Middle frontal gyrus (tissue), 1 donor: ENCODE results near the gene RBM44.
"Not testable (repeated sequence)": the region's sequence is repeated elsewhere in the genome, so short reads cannot be mapped to it uniquely, and the experiment has no call there.

Experiments
- DNase-seq: peaks from one replicate; pipeline ENCODE4 v3.0.0-alpha.2; 2015; ENCODE audit warnings: low spot score; ENCODE audit errors: extremely low spot score

RBM44 gene

DNA sequence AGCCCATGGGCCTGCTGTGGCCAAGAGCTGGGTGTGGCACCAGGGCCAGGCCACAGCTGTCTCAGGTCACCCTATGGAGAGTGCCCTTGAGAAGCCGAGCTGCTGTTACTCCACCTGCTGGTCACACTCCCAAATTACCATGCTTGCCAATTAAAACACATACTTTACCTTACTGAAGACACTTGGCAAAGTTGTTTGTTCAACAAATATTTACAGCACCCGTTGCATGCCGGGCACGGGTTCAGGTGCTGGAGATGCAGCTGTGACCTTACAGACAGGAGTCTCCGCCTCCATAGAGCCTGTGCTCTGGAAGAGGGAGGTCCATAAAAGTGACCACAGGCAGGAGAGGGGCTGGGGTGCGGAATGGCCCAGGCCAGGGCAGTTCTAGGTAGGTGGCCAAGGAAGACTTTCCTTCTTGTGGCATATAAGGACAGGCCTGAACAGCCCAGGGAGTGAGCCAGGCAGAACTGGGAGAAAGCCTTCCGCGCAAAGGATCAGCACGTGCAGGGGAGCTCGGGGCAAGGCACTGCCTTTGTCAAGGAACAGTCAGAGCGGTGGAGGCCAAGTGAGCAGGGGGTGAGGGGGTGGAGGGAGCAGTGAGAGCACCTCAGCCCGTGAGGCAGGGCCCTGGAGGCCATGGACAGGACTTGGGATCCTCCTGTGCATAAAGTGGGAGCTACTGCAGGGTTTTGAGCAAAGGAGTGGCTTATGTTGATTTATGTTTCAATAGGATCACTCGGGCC is 23.6 kb upstream of the RBM44 start:
- no peak for DNase-seq

DNA sequence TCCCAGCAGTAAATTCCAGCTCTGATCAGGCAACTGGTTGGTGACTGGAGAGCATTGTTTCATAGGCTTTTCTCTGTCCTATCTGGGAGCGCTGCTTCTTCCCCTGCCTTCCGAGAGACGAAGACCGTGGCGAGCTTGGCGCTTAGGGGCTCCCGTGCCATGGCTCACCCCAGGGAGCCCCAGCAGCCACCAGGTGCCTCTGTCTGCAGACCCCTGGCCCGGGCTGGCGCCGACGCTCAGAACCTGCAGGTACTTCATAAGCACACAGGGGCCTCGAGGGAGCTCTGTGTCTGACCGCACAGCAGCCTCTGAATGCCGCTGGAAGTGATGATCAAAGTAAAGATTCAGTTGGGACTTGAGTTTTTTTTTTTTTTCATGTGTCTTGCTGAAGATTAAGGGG is 19.1 kb upstream of the RBM44 start:
- DNase-seq = no peak

DNA sequence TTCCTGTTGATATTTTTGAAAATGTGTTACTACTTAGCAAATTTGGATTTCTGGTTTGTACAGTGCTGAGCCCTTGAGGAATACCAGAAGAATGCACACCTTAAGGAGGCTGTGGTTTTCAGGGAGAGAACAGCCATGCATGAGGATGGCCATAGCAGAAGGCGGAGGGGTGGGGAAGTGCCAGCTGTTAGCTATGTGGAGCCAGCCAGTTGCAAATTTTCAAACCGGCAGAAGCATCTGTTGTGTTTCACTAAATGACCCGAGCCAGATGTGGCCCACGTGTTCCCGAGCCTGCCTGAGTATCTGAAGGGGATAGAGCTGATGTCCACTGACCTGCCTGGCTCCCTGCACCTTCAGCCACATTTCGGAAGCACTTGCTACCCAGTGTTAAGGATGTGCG is 16.4 kb upstream of the RBM44 start:
- DNase-seq = no peak

DNA sequence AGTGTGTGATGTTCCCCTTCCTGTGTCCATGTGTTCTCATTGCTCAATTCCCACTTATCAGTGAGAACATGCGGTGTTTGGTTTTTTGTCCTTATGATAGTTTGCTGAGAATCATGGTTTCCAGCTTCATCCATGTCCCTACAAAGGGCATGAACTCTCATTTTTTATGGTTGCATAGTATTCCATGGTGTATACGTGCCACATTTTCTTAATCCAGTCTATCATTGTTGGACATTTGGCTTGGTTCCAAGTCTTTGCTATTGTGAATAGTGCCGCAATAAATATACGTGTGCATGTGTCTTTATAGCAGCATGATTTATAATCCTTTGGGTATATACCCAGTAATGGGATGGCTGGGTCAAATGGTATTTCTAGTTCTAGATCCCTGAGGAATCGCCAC is 14.9 kb upstream of the RBM44 start:
- DNase-seq = not testable (repeated sequence)

DNA sequence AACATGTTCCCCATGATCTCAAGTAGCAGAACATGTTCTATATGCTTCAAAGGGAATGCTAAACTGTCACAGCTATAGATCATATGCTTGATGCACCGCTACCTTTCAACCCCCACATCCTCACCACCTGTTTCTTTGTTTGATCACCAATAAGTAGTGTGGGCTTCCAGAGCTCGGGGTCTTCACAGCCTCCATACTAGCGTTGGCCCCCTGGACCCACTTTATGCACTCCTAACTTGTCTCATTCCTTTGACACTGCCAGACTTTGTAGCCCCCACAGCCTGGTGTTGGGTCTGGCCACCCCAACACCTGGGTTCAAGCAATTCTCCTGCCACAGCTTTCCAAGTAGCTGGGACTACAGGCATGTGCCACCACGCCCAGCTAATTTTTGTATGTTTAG is 11.6 kb upstream of the RBM44 start:
- no peak for DNase-seq

DNA sequence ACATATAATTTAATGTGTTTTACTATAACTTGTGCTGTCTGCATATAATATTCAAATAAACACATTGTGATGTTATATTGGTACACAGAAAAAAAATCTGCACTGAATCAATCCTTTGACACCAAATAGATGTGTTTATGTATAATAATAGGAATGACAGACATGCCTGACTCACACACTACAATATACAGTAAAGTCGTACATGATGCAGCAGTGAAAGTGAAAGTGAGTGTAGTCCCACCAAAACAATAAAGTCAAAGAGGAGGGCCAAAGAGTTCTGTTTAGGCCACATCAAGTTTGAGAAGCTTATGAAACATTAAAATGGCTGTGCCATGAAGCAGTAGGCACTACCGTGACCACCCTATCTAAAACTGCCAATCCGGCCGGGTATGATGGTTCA is 8.2 kb upstream of the RBM44 start:
- DNase-seq = no peak

DNA sequence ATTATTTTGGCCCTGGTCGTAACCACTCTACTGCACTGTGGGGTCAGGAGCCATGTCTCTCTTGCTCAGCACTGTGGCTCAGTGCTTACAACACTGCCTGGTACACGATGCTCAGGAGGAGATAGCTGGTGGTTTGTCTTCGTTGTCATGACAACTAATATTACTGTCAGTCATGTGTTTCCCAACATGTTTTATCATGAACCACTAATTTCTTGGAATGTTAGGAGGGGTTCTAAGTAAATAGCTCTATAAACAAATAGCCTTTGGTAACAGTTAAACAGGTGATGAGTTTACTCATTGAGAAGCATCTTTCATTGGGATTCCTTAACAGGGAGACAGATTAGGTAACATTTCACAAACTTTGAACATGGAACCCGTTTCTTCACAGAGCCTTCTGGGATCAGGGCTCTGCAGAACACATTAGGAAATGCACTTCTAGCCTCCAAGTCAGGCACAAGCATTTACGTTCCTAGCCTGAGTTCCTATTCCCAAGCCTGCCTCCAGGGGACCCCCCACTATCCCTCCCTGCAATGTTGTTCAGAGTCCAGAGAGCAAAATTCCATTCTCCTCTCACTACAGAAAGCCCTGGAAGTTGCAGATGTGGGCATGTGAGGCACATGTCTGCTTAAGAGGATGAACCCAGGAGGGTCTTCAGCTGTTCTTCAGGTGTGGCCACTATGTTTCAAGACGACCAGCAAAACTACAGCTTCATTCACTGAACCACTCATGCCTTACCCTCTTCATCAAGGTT is 6.4 kb upstream of the RBM44 start:
- no peak for DNase-seq

DNA sequence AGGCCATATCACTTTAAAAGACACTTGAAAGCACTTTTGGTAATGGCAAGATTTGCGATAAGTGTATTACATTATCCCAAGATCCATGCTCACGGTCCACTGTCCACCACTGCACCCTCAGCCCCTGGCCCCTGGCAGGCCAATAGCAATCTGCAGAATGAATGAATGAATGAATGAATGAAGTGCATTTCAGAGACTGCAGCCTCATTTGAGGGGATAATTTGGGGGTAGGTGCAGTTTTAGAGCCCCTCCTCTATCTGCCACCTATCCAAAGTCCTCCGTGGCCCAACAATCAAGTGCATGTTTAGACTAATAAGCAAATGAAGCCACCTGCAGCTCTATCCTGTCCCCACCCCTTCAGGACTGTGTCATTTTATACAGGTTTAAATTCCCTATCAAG is 1.3 kb upstream of the RBM44 start:
- DNase-seq = no peak

DNA sequence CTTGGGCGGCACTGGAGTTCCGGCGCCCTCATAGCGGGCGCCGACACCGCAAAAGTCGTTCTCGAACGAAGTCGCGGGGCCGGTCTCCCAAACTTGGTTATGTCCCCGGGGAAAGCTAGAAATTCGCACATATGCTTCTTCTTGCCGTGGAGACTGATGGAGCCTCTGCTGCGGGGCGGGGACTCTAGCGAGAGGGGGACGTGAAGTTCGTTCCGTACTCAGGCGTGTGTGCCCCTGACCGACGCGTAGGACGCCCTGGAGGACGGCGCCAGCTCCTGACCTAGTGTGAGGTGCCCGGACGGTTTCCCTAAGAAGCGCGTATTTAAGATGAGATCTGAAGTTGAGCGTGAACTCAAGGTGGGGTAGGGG is 465 bp downstream of the RBM44 start:
- DNase-seq = no peak

DNA sequence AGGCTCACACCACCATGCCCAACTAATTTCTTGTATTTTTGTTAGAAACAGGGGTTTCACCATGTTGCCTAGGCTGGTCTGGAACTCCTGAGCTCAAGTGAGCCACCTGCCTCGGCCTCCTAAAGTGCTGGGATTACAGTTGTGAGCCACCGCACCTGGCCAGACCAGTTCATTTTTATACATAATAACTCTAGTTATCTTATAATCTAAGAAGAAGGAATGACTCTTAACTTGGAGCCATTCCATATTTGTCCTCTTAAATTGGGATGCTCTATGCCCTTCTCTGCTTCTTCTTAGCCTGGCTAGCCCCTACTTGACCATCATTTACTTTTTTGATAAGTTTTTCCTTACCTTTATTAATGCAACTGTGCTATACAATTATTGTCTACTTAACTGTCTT is 2.9 kb downstream of the RBM44 start:
- DNase-seq = no peak

DNA sequence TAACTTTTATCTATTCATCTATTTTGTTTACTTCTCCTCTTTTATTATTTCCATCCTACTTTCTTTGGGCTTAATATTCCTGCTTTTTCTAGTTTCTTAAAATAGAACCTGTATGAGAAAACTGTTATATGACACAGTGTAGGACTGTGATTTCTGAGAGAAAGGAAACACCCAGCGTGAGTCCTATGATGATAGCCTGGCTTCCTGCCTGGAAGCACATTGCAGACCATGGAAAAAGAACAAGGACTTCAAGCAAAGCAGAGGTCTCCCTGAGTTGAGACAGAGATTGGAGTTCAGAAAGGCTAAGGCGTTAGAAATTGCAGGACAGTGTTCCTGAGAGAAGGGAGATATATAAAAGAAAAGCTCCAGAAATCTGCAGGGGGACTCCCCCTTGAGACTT is 7.8 kb downstream of the RBM44 start:
- no peak for DNase-seq

DNA sequence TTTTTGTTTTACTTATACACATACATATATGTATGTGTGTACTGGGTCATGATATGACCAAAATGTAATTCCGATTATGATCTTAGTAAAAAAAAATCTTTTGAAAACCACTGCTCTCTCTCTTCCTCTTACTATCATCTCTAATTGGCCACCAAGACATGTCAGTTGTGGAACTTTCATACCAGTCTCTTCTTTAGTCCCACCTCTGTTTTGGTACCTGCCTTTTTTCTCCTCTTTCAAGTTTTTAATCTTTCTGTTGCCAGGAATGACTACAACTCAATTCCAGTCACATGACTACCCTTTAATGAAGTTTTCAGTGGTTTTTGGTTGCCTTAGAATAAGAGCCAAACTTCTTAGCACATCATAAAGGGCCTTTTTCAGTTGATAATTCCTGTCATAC is 17.1 kb downstream of the RBM44 start:
- DNase-seq = no peak

DNA sequence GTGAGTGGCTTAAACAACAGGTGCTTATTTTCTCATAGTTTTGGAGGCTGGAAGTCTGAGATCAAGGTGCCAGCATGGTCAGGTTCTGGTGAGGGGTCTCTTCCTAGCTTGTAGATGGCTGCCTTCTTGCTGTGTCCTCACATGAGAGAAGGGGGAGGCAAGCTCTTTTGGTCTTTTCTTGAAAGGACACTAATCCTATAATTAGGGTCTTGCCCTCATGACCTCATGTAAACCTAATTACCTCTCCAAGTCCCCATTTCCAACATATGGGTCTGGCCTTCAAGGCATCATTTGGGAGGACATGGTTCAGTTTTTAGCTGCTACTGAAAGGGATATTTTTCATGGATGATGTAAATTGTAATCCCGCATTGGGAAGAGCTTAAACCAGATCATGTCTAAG is 18.0 kb downstream of the RBM44 start:
- DNase-seq = no peak

DNA sequence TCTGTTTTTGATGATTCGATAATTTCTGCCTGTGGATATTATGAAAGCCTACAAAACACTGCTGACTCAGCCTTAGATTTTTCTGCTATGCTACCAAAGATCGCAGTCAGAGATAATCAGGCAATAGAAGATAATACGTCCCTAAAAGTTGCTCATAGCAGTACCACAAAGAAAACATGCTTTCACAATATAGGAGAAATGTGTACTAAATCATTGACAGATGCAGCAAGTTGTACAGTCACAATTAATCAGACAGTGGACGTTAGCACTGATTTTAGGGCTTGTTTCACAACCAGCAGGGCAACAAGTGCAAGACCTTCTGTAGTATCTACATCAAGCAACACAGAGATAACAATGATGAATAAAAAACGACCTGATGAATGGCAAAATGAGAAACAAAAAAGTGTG is 19.5 kb downstream of the RBM44 start:
- no peak for DNase-seq

DNA sequence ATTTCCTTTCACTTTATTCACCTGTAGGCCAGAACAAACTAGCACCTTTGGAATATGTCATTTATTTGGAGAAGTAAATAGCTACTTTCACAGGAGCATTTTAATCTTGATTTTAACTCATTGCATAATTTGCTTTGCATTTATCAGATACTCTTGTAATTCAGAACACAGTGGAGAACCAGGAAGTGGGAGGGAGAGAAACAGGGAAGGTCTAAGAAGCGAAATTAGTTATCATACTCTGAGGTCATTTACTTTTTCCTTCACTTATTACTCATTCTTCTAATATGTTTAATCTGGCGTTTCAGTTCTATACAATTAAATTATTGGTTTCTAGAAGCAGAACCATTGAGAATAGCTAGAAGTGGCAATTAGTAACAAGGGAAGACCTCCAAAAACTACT is 20.7 kb downstream of the RBM44 start:
- no peak for DNase-seq

DNA sequence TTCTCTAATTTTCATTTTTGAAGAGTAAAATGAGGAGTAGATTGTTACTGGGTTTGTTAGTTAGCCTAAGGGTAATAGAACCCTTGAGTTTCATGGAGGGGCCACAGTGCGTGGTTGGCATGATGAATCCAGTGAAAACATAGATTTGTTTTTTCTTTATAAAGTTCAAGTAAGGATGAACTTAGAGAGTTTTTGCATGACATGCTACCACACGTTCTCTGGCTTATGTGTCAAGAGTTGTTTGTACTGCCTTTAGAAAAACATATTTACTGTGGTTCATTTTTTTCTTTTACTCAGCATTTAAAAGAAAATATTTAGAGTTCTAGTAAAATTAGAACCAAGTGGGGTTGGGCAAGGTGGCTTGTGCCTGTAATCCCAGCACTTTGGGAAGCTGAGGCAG is 21.8 kb downstream of the RBM44 start:
- DNase-seq = no peak

DNA sequence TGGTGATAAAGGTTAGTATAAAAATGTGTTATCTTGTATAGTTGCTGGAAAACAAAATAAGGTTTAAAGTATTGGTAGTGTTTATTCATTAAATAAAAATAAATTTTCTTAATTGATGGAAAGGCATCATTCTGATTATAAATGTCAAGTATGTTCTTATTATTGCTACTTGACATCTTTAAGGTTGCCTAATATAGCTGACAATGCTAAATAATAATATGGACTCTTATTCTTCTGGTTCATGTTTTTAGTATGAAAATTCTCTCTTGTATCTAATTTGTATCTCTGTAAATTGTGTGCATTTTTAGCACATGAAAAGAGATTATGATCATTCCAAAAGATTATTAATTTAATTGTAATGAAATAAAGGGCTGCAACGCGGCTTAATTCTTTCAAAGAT is 25.0 kb downstream of the RBM44 start:
- no peak for DNase-seq

DNA sequence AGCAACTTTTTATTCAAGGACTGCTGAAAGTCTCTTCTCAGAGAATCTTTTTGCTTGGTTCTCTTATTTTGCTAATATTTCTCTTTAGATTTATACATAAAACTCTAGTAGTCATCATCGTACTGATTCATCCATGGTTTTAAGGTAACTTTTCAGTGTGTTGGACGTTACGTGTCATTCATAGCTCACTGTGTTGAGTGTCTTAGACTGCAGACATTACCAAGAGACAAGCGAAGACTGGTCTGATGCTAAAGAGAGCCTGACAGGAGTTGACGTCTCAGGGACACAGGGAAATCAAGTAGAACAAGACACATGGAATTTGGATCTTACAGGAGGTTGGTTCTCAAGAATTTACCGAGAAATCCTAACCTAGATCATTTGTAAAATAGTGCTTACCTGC is 25.5 kb downstream of the RBM44 start:
- no peak for DNase-seq

DNA sequence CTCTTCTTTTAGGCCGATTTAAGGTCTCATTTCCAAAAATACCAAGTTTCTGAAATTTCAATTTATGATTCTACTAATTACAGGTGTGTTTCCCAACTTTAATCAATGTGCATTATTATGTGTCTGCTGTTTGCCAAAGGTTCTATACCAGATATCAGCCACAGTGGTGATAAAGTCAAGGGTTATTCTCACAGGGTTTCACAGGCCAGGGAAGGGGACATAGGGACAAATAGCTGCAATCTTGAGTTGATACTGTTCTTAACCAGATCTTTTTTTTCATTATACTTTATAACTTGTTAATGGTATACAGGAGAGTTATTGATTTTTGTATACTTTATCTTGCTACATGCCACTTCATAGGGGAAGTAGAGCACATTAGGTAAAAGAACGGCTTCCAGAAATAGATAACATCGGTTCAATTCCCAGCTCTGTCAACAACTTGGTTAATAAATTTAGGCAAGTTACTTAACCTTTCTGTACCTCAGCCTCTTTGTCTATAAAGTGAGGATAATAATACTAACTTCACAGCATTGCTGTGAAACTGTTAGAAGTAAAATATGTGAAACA is 28.9 kb downstream of the RBM44 start:
- no peak for DNase-seq

DNA sequence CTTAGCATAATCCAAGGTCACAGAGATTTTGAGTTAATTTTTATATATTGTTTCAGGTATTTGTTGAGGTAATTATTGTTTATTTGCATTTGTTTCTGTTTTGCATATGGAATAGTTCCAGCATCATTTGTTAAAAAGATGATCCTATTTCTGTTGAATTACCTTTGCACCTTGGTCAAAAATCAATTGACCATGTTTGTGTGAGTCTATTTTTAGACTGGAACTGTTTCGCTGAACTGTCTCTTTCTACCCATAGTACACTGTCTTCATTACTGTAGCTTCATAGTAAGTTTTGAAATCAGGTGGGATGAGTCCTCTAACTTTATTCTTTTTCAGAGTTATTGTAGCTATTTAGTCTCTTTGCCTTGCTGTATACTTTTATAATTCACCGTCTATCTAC is 31.9 kb downstream of the RBM44 start:
- DNase-seq = no peak

DNA sequence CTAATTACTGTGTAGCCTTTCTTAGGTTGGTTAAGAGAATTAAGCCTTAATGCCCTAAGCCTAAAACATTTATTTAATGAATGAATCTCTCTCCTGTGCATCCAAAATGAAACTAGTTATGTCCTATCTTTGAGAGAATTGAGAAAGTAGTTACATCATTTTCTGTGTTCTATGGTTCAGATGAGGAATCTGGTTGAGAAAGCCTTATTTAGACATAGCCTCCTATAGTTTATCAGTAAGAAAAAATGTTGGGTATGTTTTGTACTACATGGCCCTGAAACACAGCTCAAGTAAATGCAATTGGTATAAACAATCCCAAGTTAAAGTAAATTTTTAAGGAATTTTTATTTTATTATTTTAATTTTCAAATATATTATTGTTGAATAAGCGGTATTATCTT is 35.0 kb downstream of the RBM44 start:
- DNase-seq = no peak

DNA sequence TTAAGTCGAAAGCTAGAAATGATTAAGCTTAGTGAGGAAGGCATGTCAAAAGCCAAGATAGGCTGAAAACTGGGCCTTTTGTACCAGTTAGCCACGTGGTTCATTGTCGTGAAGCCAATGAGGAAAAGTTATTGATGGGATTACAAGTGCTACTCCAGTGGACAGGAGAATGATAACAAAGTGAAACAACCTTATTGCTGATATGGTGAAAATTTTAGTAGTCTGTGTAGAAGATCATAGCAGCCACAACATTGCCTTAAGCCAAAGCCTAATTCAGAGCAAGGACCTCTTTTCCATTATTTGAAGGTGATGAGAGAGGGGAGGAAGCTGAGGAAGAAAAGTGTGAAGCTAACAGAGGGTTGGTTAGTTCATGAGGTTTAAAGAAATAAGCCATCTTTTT is 36.8 kb downstream of the RBM44 start:
- DNase-seq = no peak

DNA sequence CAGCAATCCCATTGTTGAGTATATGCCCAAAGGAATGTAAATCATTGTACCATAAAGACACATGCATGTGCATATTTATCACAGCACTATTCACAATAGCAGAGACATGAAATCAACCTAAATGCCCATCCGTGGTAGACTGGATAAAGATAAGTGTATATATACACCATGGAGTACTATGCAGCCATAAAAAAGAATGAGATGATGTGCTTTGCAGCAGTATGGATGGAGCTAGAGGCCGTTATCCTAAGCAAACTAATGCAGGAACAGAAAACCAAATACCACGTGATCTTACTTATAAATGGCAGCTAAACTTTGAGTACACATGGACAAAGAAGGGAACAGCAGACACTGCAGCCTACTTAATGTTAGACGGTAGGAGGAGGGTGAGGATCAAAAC is 42.5 kb downstream of the RBM44 start:
- DNase-seq = no peak
